ENCODE data around the gene PRELID3B.

PRELID3B gene

DNA sequence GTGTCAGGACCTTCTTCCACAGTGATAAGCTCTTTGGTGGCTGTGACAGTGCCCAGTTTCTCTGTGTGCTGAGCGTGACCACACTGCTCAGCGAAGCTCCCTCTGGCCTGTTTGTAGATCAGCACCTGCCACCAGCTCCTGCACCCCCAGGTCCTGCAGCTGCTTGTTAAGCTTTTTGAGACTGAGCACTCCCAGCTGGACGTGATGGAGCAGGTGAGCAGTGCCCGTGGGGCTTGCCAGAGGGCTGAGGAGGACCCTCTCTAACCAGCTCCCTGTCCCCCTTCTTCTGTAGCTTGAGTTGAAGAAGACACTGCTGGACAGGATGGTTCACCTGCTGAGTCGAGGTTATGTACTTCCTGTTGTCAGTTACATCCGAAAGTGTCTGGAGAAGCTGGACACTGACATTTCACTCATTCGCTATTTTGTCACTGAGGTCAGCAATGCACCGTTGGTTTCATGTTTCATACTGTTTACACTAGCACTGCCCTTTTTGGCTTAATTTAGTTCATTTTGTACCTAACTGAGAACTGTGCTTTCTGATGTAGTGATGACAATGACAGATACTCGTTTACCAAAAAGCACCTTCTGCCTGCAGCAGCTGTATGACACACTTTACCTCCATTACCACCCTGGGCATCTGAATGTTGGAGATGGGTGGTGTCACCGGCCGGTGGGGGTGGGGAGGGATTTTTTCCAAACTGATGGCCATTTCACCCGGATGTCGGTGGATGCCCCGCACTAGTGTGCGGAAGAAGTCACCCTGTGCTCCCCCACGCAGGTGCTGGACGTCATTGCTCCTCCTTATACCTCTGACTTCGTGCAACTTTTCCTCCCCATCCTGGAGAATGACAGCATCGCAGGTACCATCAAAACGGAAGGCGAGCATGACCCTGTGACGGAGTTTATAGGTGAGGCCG, 49.0 kb downstream of the PRELID3B start:
- DNase-seq, result no peak

DNA sequence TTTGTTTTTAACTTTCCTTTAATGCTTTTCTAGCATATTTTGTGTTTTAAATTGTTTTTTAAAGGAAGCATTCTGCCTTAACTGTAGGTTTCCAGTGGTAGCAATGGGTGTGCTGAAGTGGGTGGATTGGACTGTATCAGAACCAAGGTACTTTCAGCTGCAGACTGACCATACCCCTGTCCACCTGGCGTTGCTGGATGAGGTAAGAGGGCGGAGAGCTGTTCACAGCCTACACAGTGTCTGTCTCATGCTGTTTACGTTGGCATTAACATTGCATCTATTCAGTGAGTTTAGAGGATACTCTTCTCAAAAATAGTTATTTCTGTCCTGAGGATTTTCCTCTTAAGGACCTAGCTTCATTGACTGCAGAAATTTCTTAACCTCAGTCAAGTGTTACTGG, 49.7 kb downstream of the PRELID3B start:
- no peak for DNase-seq

DNA sequence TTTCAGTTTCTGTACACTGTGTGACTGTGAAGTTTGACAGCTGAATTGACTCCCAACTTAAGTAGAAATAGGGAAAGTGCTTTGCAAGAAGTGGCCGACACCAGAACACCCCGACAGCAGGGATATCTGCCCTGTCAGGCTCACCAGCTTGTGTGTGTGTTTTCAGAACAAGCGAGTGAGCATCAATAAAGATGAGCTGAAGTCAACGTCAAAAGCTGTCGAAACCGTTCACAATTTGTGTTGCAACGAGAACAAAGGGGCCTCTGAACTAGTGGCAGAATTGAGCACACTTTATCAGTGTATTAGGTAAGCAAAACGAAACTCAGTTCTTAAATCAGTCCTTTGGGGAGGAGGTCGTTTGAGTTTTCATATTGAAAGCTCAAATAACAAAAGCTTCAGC, 50.9 kb downstream of the PRELID3B start:
- no peak for DNase-seq

DNA sequence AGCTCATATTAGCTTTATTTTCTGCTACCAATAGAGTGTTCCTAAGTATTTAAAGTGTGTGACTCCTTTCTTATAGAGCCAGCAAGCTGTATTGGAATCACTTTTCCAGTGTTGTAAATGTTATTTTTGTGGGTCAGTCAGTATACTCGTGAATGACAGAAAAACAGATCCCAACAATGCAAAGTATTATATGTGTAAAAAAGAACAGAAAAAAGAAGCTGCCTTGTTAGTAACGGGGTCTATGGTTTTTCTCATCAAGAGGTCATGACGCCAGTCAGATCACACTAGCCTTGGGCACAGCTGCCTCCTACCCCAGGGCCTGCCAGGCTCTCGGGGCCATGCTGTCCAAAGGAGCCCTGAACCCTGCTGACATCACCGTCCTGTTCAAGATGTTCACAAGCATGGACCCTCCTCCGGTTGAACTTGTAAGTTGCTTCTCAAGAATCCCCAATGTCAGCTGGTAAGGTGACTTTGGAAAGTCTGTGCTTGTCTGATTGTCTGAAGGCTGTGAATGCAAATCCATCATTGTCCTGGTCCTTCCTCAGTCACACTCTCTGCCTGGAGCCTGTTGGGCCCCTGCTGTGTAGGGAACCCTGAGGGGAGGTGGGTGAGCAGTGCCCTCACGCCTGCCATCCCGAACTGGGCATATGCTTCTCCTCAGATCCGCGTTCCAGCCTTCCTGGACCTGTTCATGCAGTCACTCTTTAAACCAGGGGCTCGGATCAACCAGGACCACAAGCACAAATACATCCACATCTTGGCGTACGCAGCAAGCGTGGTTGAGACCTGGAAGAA, 51.7 kb downstream of the PRELID3B start:
- DNase-seq, result no peak

DNA sequence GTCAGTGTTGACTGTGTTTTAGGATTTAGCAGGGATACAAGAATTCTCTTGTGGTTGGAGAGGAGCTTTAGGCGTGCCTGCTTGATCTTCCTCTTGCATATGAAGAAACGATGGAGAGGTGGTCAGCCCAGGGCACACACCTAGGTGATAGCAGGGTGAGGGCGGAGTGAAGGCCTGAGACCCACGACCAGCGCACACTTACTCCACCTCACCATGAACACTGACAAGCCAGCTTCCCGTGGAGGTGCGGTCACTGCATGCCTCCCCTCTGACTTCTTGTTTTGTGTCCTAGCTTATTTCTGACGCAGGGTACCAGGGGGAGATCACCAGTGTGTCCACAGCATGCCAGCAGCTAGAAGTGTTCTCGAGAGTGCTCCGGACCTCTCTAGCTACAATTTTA, 53.4 kb downstream of the PRELID3B start:
- DNase-seq, result no peak

DNA sequence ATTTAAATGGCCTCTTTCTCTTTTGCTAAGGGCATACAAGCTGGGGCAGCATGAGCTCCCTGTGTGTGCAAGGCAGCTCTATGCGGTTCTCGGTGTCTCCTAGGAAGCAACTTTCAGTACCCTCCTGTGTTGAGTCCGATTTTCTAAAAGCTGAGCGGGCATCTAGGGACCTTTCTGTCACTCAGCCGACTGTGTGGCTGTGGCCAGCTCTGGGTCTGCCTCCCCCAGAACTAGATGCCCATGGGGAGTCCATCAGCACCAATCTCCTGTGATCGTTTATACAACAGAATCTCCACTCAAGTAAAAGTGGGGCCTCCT, 54.1 kb downstream of the PRELID3B start:
- no peak for DNase-seq

DNA sequence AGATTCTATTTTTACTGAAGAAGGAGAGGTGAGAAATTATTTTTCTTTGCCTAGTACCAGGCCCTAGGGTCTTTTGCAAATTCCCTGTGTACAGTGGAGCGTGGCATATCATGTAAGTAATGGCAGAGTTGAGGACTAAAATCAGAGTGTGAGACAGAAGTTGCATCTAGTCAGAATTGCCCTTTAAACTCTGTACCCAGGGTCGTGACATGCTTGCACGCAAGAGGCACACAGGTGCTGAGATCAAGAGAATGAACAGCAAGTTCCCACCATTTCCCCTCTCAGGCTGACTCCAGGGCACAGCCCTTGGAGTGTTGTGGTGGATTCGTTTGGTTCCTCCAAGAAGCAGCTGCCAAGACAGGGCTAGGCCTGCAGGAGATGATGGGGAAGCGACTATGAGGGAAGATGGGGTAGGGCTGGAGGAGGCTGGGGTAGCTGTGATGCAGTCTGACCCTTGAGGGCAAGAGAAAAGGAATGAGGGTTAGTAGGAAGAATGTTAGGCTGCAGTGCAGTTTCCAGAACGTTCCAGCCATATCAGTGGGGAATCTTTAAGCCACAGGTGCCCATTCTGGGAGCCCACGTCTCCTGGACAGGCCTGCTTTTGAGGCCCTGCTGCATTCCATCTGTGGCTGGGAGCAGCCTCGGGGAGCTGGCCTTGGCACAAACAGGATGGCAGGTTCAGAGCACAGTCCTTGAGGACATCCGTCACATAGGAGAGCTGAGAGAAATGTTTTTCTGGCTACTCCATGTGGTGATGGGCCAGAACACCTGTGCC, 54.6 kb downstream of the PRELID3B start:
- no peak for DNase-seq

DNA sequence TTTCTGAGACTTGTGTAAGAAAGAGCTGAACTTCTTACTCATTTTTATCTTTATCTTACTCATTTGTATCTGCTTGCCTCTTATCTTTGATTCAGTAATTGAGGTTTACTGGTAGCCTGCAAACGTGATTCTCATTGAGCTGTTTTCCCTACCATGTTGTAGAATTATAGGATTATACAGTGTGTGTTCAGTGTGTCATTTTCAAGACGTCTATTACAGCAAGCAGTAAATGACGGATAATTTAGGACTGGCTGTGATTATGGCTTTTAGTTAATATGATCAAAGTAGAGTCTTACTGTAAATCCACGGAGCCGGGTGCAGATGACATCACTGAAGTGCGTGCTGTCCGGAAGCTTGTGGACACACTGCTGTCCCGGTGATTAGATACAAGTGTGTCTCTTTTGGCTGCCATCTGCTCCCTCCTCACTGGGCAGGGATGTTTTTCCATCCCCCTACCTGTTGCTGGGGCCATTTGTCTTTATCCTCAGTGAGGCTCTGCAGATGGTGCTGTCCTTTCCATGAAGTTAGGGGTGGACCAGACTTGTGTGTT, 55.5 kb downstream of the PRELID3B start:
- no peak for DNase-seq

DNA sequence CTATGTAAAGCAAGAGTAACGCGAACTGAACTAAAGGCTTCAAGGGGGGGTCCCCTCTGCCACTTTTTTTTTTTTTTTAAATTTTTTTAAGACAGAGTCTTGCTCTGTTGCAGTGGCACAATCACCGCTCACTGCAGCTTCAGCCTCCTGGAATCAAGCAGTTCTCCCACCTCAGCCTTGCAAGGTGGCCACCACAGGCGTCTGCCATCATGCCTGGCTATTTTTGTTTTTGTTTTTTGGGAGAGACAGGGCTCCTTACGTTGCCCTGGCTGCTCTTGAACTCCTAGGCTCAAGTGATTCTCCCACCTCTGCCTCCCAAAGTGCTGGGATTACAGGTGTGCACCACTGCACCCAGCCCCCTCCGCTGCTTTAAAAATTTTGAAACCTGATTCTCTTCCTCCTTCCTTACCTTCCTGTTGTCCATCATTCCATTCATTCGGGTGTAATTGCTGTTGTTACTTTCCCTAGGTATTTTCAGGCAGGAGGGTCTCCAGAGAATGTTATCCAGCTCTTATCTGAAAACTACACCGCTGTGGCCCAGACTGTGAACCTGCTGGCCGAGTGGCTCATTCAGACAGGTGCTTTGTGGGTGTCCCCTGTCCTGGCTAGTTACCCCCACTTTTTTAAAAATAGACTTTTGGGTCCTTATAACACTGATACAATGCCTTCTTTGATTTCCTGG, 56.2 kb downstream of the PRELID3B start:
- DNase-seq, result no peak

DNA sequence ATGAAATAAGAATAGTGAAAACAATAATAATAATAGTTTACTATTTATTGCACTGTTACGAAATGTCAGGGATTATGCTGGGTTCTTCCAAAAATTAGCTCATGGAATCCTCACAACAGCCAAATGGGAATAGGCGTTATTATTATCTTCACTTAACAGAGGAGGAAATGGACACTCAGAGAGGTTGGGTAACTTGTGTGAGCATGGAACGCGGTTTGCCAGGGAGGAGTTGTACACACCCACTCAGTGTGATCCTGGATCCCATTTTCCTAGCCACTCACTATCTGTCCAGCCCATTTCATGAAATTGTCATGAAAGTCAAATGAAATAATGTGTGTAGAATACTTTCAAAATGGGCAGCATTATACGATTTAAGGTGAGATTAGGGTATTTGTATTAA, 56.9 kb downstream of the PRELID3B start:
- DNase-seq, result no peak

DNA sequence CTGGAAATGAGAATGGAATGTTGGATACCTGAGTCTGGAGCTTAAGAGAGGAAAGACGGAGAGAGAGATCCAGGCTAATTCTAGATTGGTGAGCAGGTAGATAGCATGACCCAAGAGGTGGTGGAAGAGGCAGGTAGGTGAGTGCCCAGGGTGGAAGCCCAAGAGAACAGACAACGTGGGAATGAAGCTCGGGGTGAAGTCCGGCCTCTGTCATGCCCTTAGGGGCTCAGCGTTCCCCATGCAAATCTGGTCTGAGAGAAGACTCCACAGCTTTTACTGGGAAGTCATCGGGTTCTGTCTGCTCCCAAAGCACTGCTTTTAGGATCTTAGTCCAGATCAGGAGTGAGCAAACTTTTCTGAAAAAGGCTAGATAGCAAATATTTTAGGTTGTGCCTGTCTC, 57.9 kb downstream of the PRELID3B start:
- DNase-seq, result no peak

All from SW 1271 (cell line).